NCI-H2227 (cell line): ENCODE results near the gene FAHD2A.
"Not testable (repeated sequence)": the region's sequence is repeated elsewhere in the genome, so short reads cannot be mapped to it uniquely, and the experiment has no call there.

Experiments used
- DNase-seq: peaks from one replicate; lab custom pipeline; 2025; ENCODE audit not compliant: unreplicated experiment; lab: John Stamatoyannopoulos, UW

Gene FAHD2A

DNA sequence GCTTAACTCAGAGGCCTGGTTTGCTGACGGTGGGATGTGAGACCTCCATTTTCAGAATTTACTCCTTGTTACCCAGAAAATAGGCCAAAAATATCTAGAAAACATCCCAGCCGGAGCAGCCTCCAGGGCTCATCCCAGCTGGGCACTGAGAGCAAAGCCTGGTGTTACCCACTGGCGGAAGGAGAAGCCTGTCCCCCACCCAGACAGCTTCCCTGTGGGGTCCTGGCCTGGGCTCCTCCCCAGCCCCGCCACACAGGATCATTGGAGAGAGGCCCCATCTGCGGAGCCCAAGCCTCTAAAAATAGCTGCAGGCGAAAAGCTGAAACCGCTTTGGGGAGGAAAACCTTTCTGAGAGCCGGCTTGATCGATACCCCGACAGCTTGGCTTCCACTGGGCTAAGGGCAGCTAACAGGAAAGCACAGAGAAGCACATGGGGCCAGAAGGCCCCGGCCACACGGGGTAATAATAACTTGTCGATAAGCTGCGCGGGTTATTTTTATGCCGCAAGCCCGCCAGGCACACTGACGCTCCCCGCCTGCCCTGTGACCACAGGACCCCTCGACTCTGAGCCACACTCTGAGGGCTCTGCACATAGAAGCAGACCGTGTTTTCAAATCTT, 26.9 kb upstream of the FAHD2A start:
- no peak for DNase-seq

DNA sequence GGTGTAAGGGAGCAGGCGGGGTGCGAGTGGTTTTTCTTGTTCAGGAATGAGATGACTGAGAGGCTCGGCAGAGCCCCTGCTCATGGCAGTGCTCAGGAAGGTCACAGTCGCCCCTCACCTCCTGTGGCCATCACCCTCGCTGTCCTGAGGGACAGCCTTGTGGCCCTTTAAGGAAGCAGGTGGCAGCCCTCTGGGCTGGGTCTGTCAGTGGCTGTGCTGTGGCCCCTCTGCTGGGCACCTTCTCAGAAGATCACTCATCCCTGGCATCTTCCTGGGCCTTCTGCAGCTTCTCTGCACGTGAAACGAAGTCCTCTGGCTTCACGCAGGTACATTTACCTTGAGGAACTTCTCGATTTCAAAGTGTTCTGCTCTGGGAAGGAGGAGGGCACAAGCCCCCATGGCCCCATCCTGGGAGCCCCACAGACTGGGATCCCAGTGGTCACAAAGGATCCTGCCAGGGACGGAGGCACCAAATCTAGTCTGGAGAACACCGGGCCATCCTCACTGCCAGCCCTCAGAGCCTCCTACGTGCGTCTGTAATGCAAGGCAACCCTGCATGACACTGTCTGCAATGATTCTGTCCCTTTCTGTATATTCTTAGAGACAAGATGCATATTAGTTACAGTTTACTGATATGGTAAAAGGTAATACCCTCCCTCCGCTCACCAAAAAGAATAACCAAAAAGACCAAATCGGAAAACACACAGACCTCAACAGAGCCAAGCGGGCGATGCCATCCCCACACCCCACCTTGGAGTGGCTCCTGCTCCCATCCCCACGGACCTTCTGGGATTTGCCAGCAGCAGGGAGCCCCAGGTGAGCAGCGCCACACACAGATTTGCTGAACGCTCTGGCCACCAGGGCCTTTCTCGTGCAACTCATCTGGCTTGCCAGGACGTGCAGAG, 25.9 kb upstream of the FAHD2A start:
- no peak for DNase-seq

GRCh38 chr2:95377216-95378123, 25.0 kb upstream of the FAHD2A start:
- no peak for DNase-seq

DNA sequence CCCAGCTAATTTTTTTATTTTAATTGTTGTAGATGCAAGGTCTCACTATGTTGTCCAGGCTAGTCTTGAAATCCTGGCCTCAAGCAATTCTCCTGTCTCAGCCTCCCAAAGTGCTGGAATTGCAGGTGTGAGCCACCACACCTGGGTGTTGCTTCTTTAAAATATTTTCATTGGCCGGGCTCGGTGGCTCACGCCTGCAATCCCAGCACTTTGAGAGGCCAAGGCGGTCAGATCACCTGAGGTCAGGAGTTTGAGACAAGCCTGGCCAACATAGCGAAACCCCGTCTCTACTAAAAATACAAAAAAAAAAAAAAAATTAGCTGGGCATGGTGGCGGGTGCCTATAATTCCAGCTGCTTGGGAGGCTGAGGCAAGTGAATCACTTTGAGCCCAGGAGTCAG, 24.2 kb upstream of the FAHD2A start:
- DNase-seq = not testable (repeated sequence)

- no peak for DNase-seq
These were observed 23.1 kb upstream of the FAHD2A start for GRCh38 chr2:95379371-95379831.

- no peak for DNase-seq
These were observed 22.2 kb upstream of the FAHD2A start for GRCh38 chr2:95380280-95380679.

GRCh38 chr2:95380731-95381130, 21.8 kb upstream of the FAHD2A start:
- no peak for DNase-seq

GRCh38 chr2:95381212-95382191, 21.0 kb upstream of the FAHD2A start:
- DNase-seq = no peak

- no peak for DNase-seq
These were observed 20.3 kb upstream of the FAHD2A start for GRCh38 chr2:95382192-95382591.

- DNase-seq = no peak
These were observed 19.5 kb upstream of the FAHD2A start for GRCh38 chr2:95382686-95383634.

GRCh38 chr2:95383635-95384027, 18.9 kb upstream of the FAHD2A start:
- no peak for DNase-seq

DNA sequence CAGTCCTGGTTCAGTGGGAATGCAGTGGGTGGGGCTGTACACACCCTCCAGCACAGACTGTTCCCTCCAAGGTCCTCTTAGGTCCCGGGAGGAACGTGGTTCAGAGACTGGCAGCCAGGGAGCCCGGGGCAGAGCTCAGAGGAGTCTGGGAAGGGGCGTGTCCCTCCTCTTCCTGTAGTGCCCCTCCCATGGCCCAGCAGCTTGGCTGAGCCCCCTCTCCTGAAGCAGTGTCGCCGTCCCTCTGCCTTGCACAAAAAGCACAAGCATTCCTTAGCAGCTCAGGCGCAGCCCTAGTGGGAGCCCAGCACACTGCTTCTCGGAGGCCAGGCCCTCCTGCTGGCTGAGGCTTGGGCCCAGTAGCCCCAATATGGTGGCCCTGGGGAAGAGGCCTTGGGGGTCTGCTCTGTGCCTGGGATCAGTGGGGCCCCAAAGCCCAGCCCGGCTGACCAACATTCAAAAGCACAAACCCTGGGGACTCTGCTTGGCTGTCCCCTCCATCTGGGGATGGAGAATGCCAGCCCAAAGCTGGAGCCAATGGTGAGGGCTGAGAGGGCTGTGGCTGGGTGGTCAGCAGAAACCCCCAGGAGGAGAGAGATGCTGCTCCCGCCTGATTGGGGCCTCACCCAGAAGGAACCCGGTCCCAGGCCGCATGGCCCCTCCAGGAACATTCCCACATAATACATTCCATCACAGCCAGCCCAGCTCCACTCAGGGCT, 17.5 kb upstream of the FAHD2A start:
- no peak for DNase-seq

DNA sequence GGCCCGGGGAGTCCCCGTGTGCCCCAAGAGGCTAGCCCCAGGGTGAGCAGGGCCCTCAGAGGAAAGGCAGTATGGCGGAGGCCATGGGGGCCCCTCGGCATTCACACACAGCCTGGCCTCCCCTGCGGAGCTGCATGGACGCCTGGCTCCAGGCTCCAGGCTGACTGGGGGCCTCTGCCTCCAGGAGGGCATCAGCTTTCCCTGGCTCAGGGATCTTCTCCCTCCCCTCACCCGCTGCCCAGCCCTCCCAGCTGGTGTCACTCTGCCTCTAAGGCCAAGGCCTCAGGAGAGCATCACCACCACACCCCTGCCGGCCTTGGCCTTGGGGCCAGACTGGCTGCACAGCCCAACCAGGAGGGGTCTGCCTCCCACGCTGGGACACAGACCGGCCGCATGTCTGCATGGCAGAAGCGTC, 16.9 kb upstream of the FAHD2A start:
- no peak for DNase-seq

GRCh38 chr2:95386031-95386430, 16.5 kb upstream of the FAHD2A start:
- DNase-seq = no peak

- no peak for DNase-seq
These were observed 15.2 kb upstream of the FAHD2A start for GRCh38 chr2:95387358-95387757.

GRCh38 chr2:95388091-95388692, 14.3 kb upstream of the FAHD2A start:
- DNase-seq = no peak

GRCh38 chr2:95388856-95389244, 13.7 kb upstream of the FAHD2A start:
- no peak for DNase-seq
